ENCODE data around the gene KRT26. TPM values are rescaled to one million over a fixed set of nuclear protein-coding genes. Genes with fewer than 3 reads are reported as not detected.
A peak's percentile ranks its signal among the peaks of the same experiment; 100 is the strongest.
"Not testable (repeated sequence)": the region's sequence is repeated elsewhere in the genome, so short reads cannot be mapped to it uniquely, and the experiment has no call there.

The KRT26 gene
- total and polyA plus RNA-seq, 8 donors: not detected

- Histone ChIP-seq H3K9me3 (peaks cover 0 to 19% of the 10 kb centered on the region in 2 donors), H3K36me3 (no peaks in the 10 kb centered on the region), H3K27me3 (peaks cover 0 to 5% of the 10 kb centered on the region in 2 donors), H3K27ac (no peak within 1 kb of the TSS), H3K4me1 (no peaks in the 10 kb centered on the region), H3K4me3 (no peak within 1 kb of the TSS)
- DNase-seq (no peak), ATAC-seq (no peak)
- intact Hi-C loops (cut with DNase I): no loop called here
- TF ChIP-seq CTCF (IDR thresholded peaks at IDR 0.05): no peak
These were observed 16.8 kb downstream of the KRT26 start, which contains the start of gene KRT25 for GRCh38 chr17:40755231-40755630. KRT25 (minus strand) TSS chr17:40755331; CDS start chr17:40755271, 60 bp downstream.

- H3K27me3 ChIP-seq: peaks cover 0 to 9% of the 10 kb centered on the region in 2 donors
- DNase-seq (no peak), ATAC-seq (no peak)
- no peak for TF ChIP-seq CTCF (IDR thresholded peaks at IDR 0.05)
- H3K27ac ChIP-seq: no peak overlapping the region
- no peaks in the 10 kb centered on the region for H3K4me1 ChIP-seq
- H3K36me3 ChIP-seq: no peaks in the 10 kb centered on the region
- intact Hi-C loops (cut with DNase I): no loop called here
- peaks cover 0 to 5% of the 10 kb centered on the region in 2 donors for H3K9me3 ChIP-seq
- no peak overlapping the region for H3K4me3 ChIP-seq
These were observed 18.2 kb downstream of the KRT26 start for GRCh38 chr17:40753804-40754203.

- TF ChIP-seq CTCF (IDR thresholded peaks at IDR 0.05): no peak
- ATAC-seq: no peak
- H3K4me1 ChIP-seq: no peaks in the 10 kb centered on the region
These were observed 20.9 kb downstream of the KRT26 start for GRCh38 chr17:40751065-40751464.

GRCh38 chr17:40750391-40750790 is 21.6 kb downstream of the KRT26 start:
- peaks cover 0 to 10% of the 10 kb centered on the region in 2 donors for H3K27me3 ChIP-seq
- no peak for DNase-seq
- intact Hi-C loops (cut with DNase I): no loop called here
- H3K4me1 ChIP-seq: no peaks in the 10 kb centered on the region
- H3K27ac ChIP-seq: no peak overlapping the region
- no peak overlapping the region for H3K4me3 ChIP-seq
- H3K9me3 ChIP-seq: no peaks in the 10 kb centered on the region
- no peak for ATAC-seq
- TF ChIP-seq CTCF (IDR thresholded peaks at IDR 0.05): no peak
- H3K36me3 ChIP-seq: no peaks in the 10 kb centered on the region

More at GRCh38 chr17:40751065-40751464, 20.9 kb downstream of the KRT26 start:
- Histone ChIP-seq H3K4me3 (no peak overlapping the region), H3K27ac (no peak overlapping the region), H3K27me3 (peaks cover 0 to 10% of the 10 kb centered on the region in 2 donors), H3K9me3 (no peaks in the 10 kb centered on the region), H3K36me3 (no peaks in the 10 kb centered on the region)
- intact Hi-C loops (cut with DNase I): no loop called here
- peak in 1 of 4 donors; percentile 65 for DNase-seq

- H3K27ac ChIP-seq; H3K9me3 ChIP-seq; H3K4me1 ChIP-seq; ATAC-seq; DNase-seq; H3K4me3 ChIP-seq; intact Hi-C loops (cut with DNase I); H3K36me3 ChIP-seq: not testable (repeated sequence)
- H3K27me3 ChIP-seq: peaks cover 0 to 10% of the 10 kb centered on the region in 2 donors
These were observed 23.3 kb downstream of the KRT26 start for GRCh38 chr17:40748666-40749065.

GRCh38 chr17:40738553-40738952 is 33.4 kb downstream of the KRT26 start:
- no peak overlapping the region for H3K4me3 ChIP-seq
- H3K36me3 ChIP-seq: no peaks in the 10 kb centered on the region
- DNase-seq (no peak), ATAC-seq (no peak)
- H3K27ac ChIP-seq: no peak overlapping the region
- no peaks in the 10 kb centered on the region for H3K4me1 ChIP-seq
- peaks cover 0 to 12% of the 10 kb centered on the region in 2 donors for H3K9me3 ChIP-seq
- intact Hi-C loops (cut with DNase I): no loop called here
- H3K27me3 ChIP-seq: peaks cover 0 to under 1% of the 10 kb centered on the region in 2 donors
- TF ChIP-seq CTCF (IDR thresholded peaks at IDR 0.05): no peak

Data from left lung (tissue), 10 donors.